Astrocyte (in vitro differentiated cells and primary cell): ENCODE results near the gene ANKS1A. TPM values are rescaled to one million over a fixed set of nuclear protein-coding genes. Genes with fewer than 3 reads are reported as not detected.

Experiments used
- DNase-seq: peaks from one replicate; pipeline ENCODE4 v3.0.0-alpha.2; 2010; ENCODE audit warnings: low read depth
- FAIRE-seq: peaks from 2 replicates; lab custom pipeline; 2011; peaks lifted over from hg19 to GRCh38; lab: Jason Lieb, UNC
- H2AFZ ChIP-seq: 2 replicates; pipeline ENCODE4 v1.6.0; 2012; ENCODE audit warnings: low read depth, low read length, inconsistent platforms
- H3K27ac ChIP-seq: 2 replicates; pipeline ENCODE4 v1.5.1; 2011; ENCODE audit warnings: low read depth, low read length, inconsistent platforms
- H3K27me3 ChIP-seq: 2 replicates; pipeline ENCODE4 v1.6.0; 2011; ENCODE audit warnings: low read length, inconsistent platforms; ENCODE audit not compliant: insufficient read depth
- H3K36me3 ChIP-seq: 2 replicates; pipeline ENCODE4 v1.5.1; 2011; ENCODE audit warnings: low read length, inconsistent platforms; ENCODE audit not compliant: insufficient read depth
- H3K4me1 ChIP-seq: 2 replicates; pipeline ENCODE4 v1.5.1; 2011; ENCODE audit warnings: low read length, inconsistent platforms; ENCODE audit not compliant: insufficient read depth
- H3K4me2 ChIP-seq: 2 replicates; pipeline ENCODE4 v1.6.0; 2012; ENCODE audit warnings: low read length, inconsistent platforms
- H3K4me3 ChIP-seq: 2 replicates; pipeline ENCODE4 v1.5.1; 2011; ENCODE audit warnings: low read depth, mild to moderate bottlenecking, low read length, inconsistent platforms; ENCODE audit not compliant: insufficient read depth
- H3K79me2 ChIP-seq: 2 replicates; pipeline ENCODE4 v1.6.0; 2012; ENCODE audit warnings: mild to moderate bottlenecking, low read length, inconsistent platforms; ENCODE audit not compliant: insufficient read depth
- H3K9ac ChIP-seq: 2 replicates; pipeline ENCODE4 v1.6.0; 2012; ENCODE audit warnings: mild to moderate bottlenecking, low read length, inconsistent platforms
- H3K9me3 ChIP-seq: 2 replicates; pipeline ENCODE4 v1.5.1; 2012; ENCODE audit warnings: low read depth, mild to moderate bottlenecking, low read length, inconsistent platforms; ENCODE audit not compliant: insufficient read depth
- H4K20me1 ChIP-seq: 2 replicates; pipeline ENCODE4 v1.6.0; 2012; ENCODE audit warnings: low read length, inconsistent platforms; ENCODE audit not compliant: insufficient read depth
- H3K27ac Mint-ChIP-seq: one replicate; pipeline ENCODE4 v1.8.0; 2021; ENCODE audit warnings: mild to moderate bottlenecking, mixed read lengths; ENCODE audit not compliant: unreplicated experiment
- H3K27me3 Mint-ChIP-seq: one replicate; pipeline ENCODE4 v1.8.0; 2021; ENCODE audit warnings: low read depth, mixed read lengths; ENCODE audit not compliant: unreplicated experiment
- H3K36me3 Mint-ChIP-seq: one replicate; pipeline ENCODE4 v1.8.0; 2021; ENCODE audit warnings: low read depth, mixed read lengths; ENCODE audit not compliant: unreplicated experiment
- H3K4me1 Mint-ChIP-seq: one replicate; pipeline ENCODE4 v1.8.0; 2021; ENCODE audit warnings: low read depth, mixed read lengths; ENCODE audit not compliant: unreplicated experiment
- H3K4me3 Mint-ChIP-seq: one replicate; pipeline ENCODE4 v1.8.0; 2021; ENCODE audit warnings: mild to moderate bottlenecking, moderate library complexity, mixed read lengths; ENCODE audit not compliant: unreplicated experiment
- H3K9me3 Mint-ChIP-seq: one replicate; pipeline ENCODE4 v1.8.0; 2021; ENCODE audit warnings: mild to moderate bottlenecking, mixed read lengths; ENCODE audit not compliant: unreplicated experiment
- CTCF ChIP-seq: IDR thresholded peaks from 2 replicates; pipeline ENCODE4 v1.5.1; 2011; ENCODE audit warnings: low read depth, mild to moderate bottlenecking, inconsistent platforms, low read length, moderate library complexity; ENCODE audit not compliant: insufficient read depth
- EZH2 ChIP-seq: IDR thresholded peaks from 2 replicates; pipeline ENCODE4 v1.6.1; 2012; ENCODE audit warnings: mild to moderate bottlenecking, low read length, inconsistent platforms; ENCODE audit not compliant: insufficient read depth
- total RNA-seq: library from RNA; stranded (reverse); gene quantifications from 2 replicates; pipeline ENCODE4 v1.2.1, GENCODE V29; 2021

ANKS1A gene
- total RNA-seq, 1 donor from 2014 or later, result 18.0 TPM

GRCh38 chr6:34922177-34922663 lies 33.2 kb downstream of the ANKS1A start:
- Mint-ChIP-seq H3K4me3 (no peak overlapping the region), H3K9me3 (no peaks in the 10 kb centered on the region), H3K36me3 (peaks cover 5% of the 10 kb centered on the region), H3K27ac (no peak overlapping the region), H3K27me3 (no peaks in the 10 kb centered on the region), H3K4me1 (peaks cover 12% of the 10 kb centered on the region)
- H3K79me2 ChIP-seq, result no peaks in the 10 kb centered on the region
- peaks cover 20% of the 10 kb centered on the region for H3K4me1 ChIP-seq
- FAIRE-seq, result no peak
- H4K20me1 ChIP-seq, result peaks cover 83% of the 10 kb centered on the region
- H3K4me2 ChIP-seq, result no peak overlapping the region
- H3K9me3 ChIP-seq, result no peaks in the 10 kb centered on the region
- peak; percentile 65 for DNase-seq
- H2AFZ ChIP-seq, result no peak overlapping the region
- no peak overlapping the region for H3K4me3 ChIP-seq
- no peaks in the 10 kb centered on the region for H3K27me3 ChIP-seq
- no peak overlapping the region for H3K27ac ChIP-seq
- no peak overlapping the region for H3K9ac ChIP-seq
- H3K36me3 ChIP-seq, result no peaks in the 10 kb centered on the region
- TF ChIP-seq EZH2, result no peak
- no peak for TF ChIP-seq CTCF

- DNase-seq (no peak), FAIRE-seq (no peak)
- H4K20me1 ChIP-seq, result peaks cover 82% of the 10 kb centered on the region
- H3K9ac ChIP-seq, result no peak overlapping the region
- no peaks in the 10 kb centered on the region for H3K9me3 ChIP-seq
- no peak overlapping the region for H3K4me2 ChIP-seq
- no peaks in the 10 kb centered on the region for H3K27me3 ChIP-seq
- no peak for TF ChIP-seq CTCF
- no peak overlapping the region for H3K27ac ChIP-seq
- no peaks in the 10 kb centered on the region for H3K36me3 ChIP-seq
- H2AFZ ChIP-seq, result no peak overlapping the region
- peaks cover 11% of the 10 kb centered on the region for H3K4me1 Mint-ChIP-seq
- H3K36me3 Mint-ChIP-seq, result no peaks in the 10 kb centered on the region
- peaks cover 16% of the 10 kb centered on the region for H3K4me1 ChIP-seq
- no peaks in the 10 kb centered on the region for H3K79me2 ChIP-seq
- no peak overlapping the region for H3K4me3 ChIP-seq
- H3K27me3 Mint-ChIP-seq, result no peaks in the 10 kb centered on the region
- H3K27ac Mint-ChIP-seq, result no peak overlapping the region
- H3K4me3 Mint-ChIP-seq, result no peak overlapping the region
- no peaks in the 10 kb centered on the region for H3K9me3 Mint-ChIP-seq
These were observed 36.0 kb downstream of the ANKS1A start for GRCh38 chr6:34924831-34925625.

DNA sequence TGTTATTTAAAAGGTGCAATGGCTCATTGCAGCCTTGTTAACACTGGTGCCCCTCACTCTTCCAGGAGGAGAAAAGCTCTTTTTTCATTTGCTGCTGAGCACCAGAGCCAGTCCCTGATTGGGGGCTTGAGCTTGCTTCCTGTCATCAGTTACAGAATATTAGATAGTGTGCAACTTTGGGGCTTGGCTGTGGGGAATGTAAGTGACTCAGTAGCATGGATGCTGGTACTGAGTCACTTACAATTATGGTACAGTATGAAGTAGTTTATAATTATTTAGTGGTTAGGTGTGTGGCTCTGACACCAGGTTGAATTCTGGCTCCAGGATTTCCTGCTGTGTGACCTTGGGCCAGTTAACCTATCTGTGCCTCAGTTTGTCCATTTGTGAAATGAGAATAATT lies 37.6 kb downstream of the ANKS1A start:
- H3K9me3 Mint-ChIP-seq, result no peaks in the 10 kb centered on the region
- H4K20me1 ChIP-seq, result peaks cover 74% of the 10 kb centered on the region
- H3K27me3 Mint-ChIP-seq, result no peaks in the 10 kb centered on the region
- peaks cover 11% of the 10 kb centered on the region for H3K4me1 Mint-ChIP-seq
- no peaks in the 10 kb centered on the region for H3K27me3 ChIP-seq
- H3K36me3 Mint-ChIP-seq, result no peaks in the 10 kb centered on the region
- no peak for FAIRE-seq
- no peaks in the 10 kb centered on the region for H3K9me3 ChIP-seq
- DNase-seq, result peak; percentile 69
- TF ChIP-seq EZH2 (no peak), CTCF (no peak)
- no peak overlapping the region for H3K4me2 ChIP-seq
- H3K4me3 ChIP-seq, result no peak overlapping the region
- no peaks in the 10 kb centered on the region for H3K79me2 ChIP-seq
- H3K4me3 Mint-ChIP-seq, result no peak overlapping the region
- H3K36me3 ChIP-seq, result no peaks in the 10 kb centered on the region
- peaks cover 16% of the 10 kb centered on the region for H3K4me1 ChIP-seq
- H3K9ac ChIP-seq, result no peak overlapping the region
- H3K27ac Mint-ChIP-seq, result no peak overlapping the region
- H3K27ac ChIP-seq, result no peak overlapping the region
- no peak overlapping the region for H2AFZ ChIP-seq
